ENCODE data around the gene LMX1A.

DNA sequence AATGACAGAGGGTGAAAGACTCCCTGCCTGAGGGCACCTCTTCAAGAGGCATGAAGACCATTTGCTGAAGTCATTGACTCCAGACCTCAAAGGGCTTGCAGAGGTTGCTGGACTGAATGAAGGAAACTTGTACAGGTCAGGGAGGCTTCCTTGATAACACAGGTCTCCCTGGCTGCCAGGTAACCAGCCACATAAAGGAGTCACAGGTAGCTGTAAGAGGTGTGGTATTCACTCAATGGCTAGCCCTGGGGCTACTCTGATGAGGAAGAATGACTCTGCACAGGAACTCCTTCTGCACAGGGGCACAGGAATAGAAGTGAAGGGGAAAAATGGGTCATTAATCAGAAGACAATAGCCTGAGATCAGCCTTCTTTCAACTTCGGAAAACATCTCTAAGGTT lies 187.5 kb downstream of the LMX1A start:
- TF ChIP-seq SP1 (CRISPR knock-in tag; conservative IDR thresholded peaks at IDR 0.05) (no peak), ERG (CRISPR knock-in tag; IDR thresholded peaks at IDR 0.05) (no peak), ESRRA (CRISPR knock-in tag; IDR thresholded peaks at IDR 0.05; ENCODE audit: borderline replicate concordance) (no peak), ETV6 (CRISPR knock-in tag; IDR thresholded peaks at IDR 0.05) (no peak), OVOL2 (CRISPR knock-in tag; IDR thresholded peaks at IDR 0.05; ENCODE audit: borderline replicate concordance) (no peak), NFE2L1 (CRISPR knock-in tag; IDR thresholded peaks at IDR 0.05) (no peak), NR1H2 (CRISPR knock-in tag; IDR thresholded peaks at IDR 0.05) (no peak), JUN (CRISPR knock-in tag; IDR thresholded peaks at IDR 0.05) (no peak)
- TF ChIP-seq, protein P1, sequence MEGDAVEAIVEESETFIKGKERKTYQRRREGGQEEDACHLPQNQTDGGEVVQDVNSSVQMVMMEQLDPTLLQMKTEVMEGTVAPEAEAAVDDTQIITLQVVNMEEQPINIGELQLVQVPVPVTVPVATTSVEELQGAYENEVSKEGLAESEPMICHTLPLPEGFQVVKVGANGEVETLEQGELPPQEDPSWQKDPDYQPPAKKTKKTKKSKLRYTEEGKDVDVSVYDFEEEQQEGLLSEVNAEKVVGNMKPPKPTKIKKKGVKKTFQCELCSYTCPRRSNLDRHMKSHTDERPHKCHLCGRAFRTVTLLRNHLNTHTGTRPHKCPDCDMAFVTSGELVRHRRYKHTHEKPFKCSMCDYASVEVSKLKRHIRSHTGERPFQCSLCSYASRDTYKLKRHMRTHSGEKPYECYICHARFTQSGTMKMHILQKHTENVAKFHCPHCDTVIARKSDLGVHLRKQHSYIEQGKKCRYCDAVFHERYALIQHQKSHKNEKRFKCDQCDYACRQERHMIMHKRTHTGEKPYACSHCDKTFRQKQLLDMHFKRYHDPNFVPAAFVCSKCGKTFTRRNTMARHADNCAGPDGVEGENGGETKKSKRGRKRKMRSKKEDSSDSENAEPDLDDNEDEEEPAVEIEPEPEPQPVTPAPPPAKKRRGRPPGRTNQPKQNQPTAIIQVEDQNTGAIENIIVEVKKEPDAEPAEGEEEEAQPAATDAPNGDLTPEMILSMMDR (IDR thresholded peaks at IDR 0.05): no peak
- TF ChIP-seq, protein P2, sequence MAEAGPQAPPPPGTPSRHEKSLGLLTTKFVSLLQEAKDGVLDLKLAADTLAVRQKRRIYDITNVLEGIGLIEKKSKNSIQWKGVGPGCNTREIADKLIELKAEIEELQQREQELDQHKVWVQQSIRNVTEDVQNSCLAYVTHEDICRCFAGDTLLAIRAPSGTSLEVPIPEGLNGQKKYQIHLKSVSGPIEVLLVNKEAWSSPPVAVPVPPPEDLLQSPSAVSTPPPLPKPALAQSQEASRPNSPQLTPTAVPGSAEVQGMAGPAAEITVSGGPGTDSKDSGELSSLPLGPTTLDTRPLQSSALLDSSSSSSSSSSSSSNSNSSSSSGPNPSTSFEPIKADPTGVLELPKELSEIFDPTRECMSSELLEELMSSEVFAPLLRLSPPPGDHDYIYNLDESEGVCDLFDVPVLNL (CRISPR knock-in tag; IDR thresholded peaks at IDR 0.05; ENCODE audit: borderline replicate concordance, low read depth): no peak

All from WTC11 (cell line).